ENCODE data around the gene DNM1. TPM values are rescaled to one million over a fixed set of nuclear protein-coding genes. Genes with fewer than 3 reads are reported as not detected.
A peak's percentile ranks its signal among the peaks of the same experiment; 100 is the strongest.

The DNM1 gene
- total RNA-seq, 1 experiment from 2014 or later: 3.9 TPM

DNA sequence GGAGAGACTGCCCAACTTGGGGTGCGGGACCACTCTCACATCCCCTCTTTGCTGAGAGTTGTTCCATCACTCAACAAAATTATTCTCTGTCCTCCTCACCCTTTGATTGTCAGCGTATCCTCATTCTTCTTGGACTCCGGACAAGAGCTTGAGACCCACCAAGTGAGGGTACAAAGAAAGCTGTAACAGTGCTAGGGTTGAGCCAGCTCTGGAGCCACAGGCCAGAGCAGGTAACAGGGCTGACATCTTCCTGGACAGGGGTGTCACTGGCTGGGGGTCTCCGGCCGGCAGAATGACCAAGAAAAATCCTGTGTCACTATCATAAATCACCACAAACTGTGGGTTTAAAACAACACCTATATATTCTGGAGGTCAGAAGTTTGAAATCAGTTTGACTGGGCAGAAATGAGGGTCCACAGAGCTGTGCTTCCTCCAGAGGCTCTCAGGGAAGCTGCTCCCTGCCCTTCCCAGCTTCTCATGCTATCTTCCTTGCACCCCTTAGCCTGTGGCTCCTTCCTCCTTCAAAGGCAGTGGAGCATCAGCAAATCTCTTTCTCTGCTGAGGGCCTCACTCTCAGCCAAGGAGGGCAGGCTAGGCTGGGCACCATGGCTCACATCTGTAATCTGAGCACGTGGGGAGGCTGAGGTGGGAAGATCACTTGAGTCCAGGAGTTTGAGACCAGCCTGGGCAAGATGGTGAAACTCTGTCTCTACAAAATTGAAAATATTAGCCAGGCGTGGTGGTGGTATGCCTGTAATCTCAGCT is 47.3 kb upstream of the DNM1 start:
- peak in 1 of 2 experiments; percentile 6 for DNase-seq
- ChIA-PET POLR2A (no interaction called here), CTCF (no interaction called here)
- Histone ChIP-seq H3K36me3 (ENCODE audit: control insufficient read depth, insufficient read depth, low read length) (no peaks in the 10 kb centered on the region), H3K4me1 (peaks cover 5% of the 10 kb centered on the region; the same call in 1 of the 2 replicates), H3K27me3 (replicated peaks; ENCODE audit: control insufficient read depth, insufficient read depth, low read length) (no peaks in the 10 kb centered on the region), H3K4me3 (ENCODE audit: low read depth, low read length) (no peak overlapping the region), H3K9me3 (no peaks in the 10 kb centered on the region)
- Mint-ChIP-seq H3K9me3 (ENCODE audit: unreplicated experiment) (no peaks in the 10 kb centered on the region), H3K27ac (ENCODE audit: unreplicated experiment) (no peak overlapping the region), H3K27me3 (ENCODE audit: insufficient read depth, unreplicated experiment) (no peaks in the 10 kb centered on the region), H3K36me3 (ENCODE audit: insufficient read depth, unreplicated experiment) (no peaks in the 10 kb centered on the region), H3K4me1 (ENCODE audit: low read depth, unreplicated experiment) (no peaks in the 10 kb centered on the region), H3K4me3 (ENCODE audit: unreplicated experiment) (no peak overlapping the region)
- TF ChIP-seq, protein P1, sequence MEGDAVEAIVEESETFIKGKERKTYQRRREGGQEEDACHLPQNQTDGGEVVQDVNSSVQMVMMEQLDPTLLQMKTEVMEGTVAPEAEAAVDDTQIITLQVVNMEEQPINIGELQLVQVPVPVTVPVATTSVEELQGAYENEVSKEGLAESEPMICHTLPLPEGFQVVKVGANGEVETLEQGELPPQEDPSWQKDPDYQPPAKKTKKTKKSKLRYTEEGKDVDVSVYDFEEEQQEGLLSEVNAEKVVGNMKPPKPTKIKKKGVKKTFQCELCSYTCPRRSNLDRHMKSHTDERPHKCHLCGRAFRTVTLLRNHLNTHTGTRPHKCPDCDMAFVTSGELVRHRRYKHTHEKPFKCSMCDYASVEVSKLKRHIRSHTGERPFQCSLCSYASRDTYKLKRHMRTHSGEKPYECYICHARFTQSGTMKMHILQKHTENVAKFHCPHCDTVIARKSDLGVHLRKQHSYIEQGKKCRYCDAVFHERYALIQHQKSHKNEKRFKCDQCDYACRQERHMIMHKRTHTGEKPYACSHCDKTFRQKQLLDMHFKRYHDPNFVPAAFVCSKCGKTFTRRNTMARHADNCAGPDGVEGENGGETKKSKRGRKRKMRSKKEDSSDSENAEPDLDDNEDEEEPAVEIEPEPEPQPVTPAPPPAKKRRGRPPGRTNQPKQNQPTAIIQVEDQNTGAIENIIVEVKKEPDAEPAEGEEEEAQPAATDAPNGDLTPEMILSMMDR (IDR thresholded peaks at IDR 0.05; ENCODE audit: insufficient read depth in 1 of 2, low read depth in 1 of 2, low read length in 1 of 2, severe bottlenecking in 1 of 2, unreplicated experiment in 1 of 2): no peak
- intact Hi-C loops (cut with micrococcal nuclease; ENCODE audit: unreplicated experiment): no loop called here
- BruUV-seq (replicated peaks): no TSS peak

- Histone ChIP-seq H3K4me1 (peaks cover 8% of the 10 kb centered on the region; the same call in 1 of the 2 replicates), H3K27me3 (replicated peaks; ENCODE audit: control insufficient read depth, insufficient read depth, low read length) (no peaks in the 10 kb centered on the region), H3K4me3 (ENCODE audit: low read depth, low read length) (peak overlapping the region; percentile 46), H3K9me3 (no peaks in the 10 kb centered on the region), H3K36me3 (ENCODE audit: control insufficient read depth, insufficient read depth, low read length) (no peaks in the 10 kb centered on the region)
- TF ChIP-seq, protein P1 (IDR thresholded peaks at IDR 0.05; ENCODE audit: insufficient read depth in 1 of 2, low read depth in 1 of 2, low read length in 1 of 2, severe bottlenecking in 1 of 2, unreplicated experiment in 1 of 2): no peak
- POLR2A ChIA-PET: interaction anchor here (0.5 to 1.6 kb wide), 5 partner anchors 9 to 877 kb away, joined by 3 to 6 read pairs (median 5); partner anchors contain the start of gene MIGA2
- H3K4me3 Mint-ChIP-seq (ENCODE audit: unreplicated experiment): peak overlapping the region; percentile 81
- no peaks in the 10 kb centered on the region for H3K4me1 Mint-ChIP-seq (ENCODE audit: low read depth, unreplicated experiment)
- peak overlapping the region; percentile 86 for H3K27ac Mint-ChIP-seq (ENCODE audit: unreplicated experiment)
- H3K9me3 Mint-ChIP-seq (ENCODE audit: unreplicated experiment): no peaks in the 10 kb centered on the region
- H3K36me3 Mint-ChIP-seq (ENCODE audit: insufficient read depth, unreplicated experiment): peaks cover 21% of the 10 kb centered on the region
- H3K27me3 Mint-ChIP-seq (ENCODE audit: insufficient read depth, unreplicated experiment): no peaks in the 10 kb centered on the region
- intact Hi-C loops (cut with micrococcal nuclease; ENCODE audit: unreplicated experiment): no loop called here
- TSS peak; percentile 95 for BruUV-seq (replicated peaks)
- no peak for DNase-seq
- CTCF ChIA-PET: interaction anchor here (0.6 to 1.1 kb wide), 6 partner anchors 9 to 297 kb away, joined by 3 to 5 read pairs (median 4); partner anchors contain the start of genes CERCAM and SWI5
Measured at GRCh38 chr9:128159522-128159783, 43.7 kb upstream of the DNM1 start.

- no peaks in the 10 kb centered on the region for H3K4me1 Mint-ChIP-seq (ENCODE audit: low read depth, unreplicated experiment)
Measured at GRCh38 chr9:128159784-128160602, 43.2 kb upstream of the DNM1 start, which contains the start of gene BBLN. Gene BBLN, plus strand, starts transcription at chr9:128160265. Its CDS starts 143 bp downstream, at chr9:128160408.

More at GRCh38 chr9:128159784-128160602, 43.2 kb upstream of the DNM1 start, which contains the start of gene BBLN:
- Histone ChIP-seq H3K4me1 (peaks cover 8% of the 10 kb centered on the region; the same call in 1 of the 2 replicates), H3K36me3 (ENCODE audit: control insufficient read depth, insufficient read depth, low read length) (no peaks in the 10 kb centered on the region), H3K27me3 (replicated peaks; ENCODE audit: control insufficient read depth, insufficient read depth, low read length) (no peaks in the 10 kb centered on the region), H3K9me3 (no peaks in the 10 kb centered on the region), H3K4me3 (ENCODE audit: low read depth, low read length) (peak within 1 kb of the TSS; percentile 58)
- no TSS peak for BruUV-seq (replicated peaks)
- peaks cover 26% of the 10 kb centered on the region for H3K36me3 Mint-ChIP-seq (ENCODE audit: insufficient read depth, unreplicated experiment)
- H3K9me3 Mint-ChIP-seq (ENCODE audit: unreplicated experiment): no peaks in the 10 kb centered on the region
- CTCF ChIA-PET: interaction anchor here (0.5 to 1.1 kb wide), 12 partner anchors 9 to 399 kb away, joined by 3 to 5 read pairs (median 3); partner anchors contain the start of genes CERCAM and SWI5
- H3K27ac Mint-ChIP-seq (ENCODE audit: unreplicated experiment): peak within 1 kb of the TSS; percentile 86
- intact Hi-C loops (cut with micrococcal nuclease; ENCODE audit: unreplicated experiment): loop anchor here (2.0 kb wide), 1 partner anchor 31 kb away; no protein-coding TSS in a partner anchor
- TF ChIP-seq, protein P1 (IDR thresholded peaks at IDR 0.05; ENCODE audit: insufficient read depth in 1 of 2, low read depth in 1 of 2, low read length in 1 of 2, severe bottlenecking in 1 of 2, unreplicated experiment in 1 of 2): no peak
- H3K4me3 Mint-ChIP-seq (ENCODE audit: unreplicated experiment): peak within 1 kb of the TSS; percentile 81
- DNase-seq: peak; percentile 96 to 98
- H3K27me3 Mint-ChIP-seq (ENCODE audit: insufficient read depth, unreplicated experiment): no peaks in the 10 kb centered on the region
- POLR2A ChIA-PET: interaction anchor here (0.5 to 1.6 kb wide), 5 partner anchors 9 to 877 kb away, joined by 3 to 6 read pairs (median 5); partner anchors contain the start of gene MIGA2

Data from Caco-2 (cell line).